CD4-positive, alpha-beta T cell (primary cell): ENCODE data around the gene IRAG1. TPM values are rescaled to one million over a fixed set of nuclear protein-coding genes. Genes with fewer than 3 reads are reported as not detected.

Source experiments
- ATAC-seq: fragments of 200-7000 bp; cut with Tn5 transposase; one replicate; pipeline ENCODE4 v1.10.0; 2022; ENCODE audit warnings: mild to moderate bottlenecking; ENCODE audit not compliant: poor library complexity
- CTCF ChIA-PET: fragments of 350-600 bp; sonication (Branson Sonifier 250); formaldehyde crosslinking; loops from one replicate; lab custom pipeline; 2021; ENCODE audit warnings: antibody characterized with exemption, inconsistent platforms; lab: Charles Lee
- POLR2A ChIA-PET: fragments of 350-600 bp; sonication (Branson Sonifier 250); formaldehyde crosslinking; loops from one replicate; lab custom pipeline; 2021; ENCODE audit warnings: antibody characterized with exemption, inconsistent platforms; lab: Charles Lee
- DNase-seq, 14 experiments: peaks; one replicate each; pipeline ENCODE4 v3.0.0-alpha.2; 2013 to 2020; ENCODE audit warnings: mixed read lengths in 2 of 14
- H3K27ac ChIP-seq, 2 donors: one replicate each; pipeline versions ENCODE4 v1.5.1 to v1.7.0; 2013; ENCODE audit warnings: low read length in 2 of 2, low read depth in 1 of 2, mild to moderate bottlenecking in 1 of 2
- H3K27me3 ChIP-seq, 2 experiments: 1 replicate in 1 of 2; 2 replicates in 1 of 2; pipeline versions ENCODE4 v1.6.1 to v1.7.0; 2013; ENCODE audit warnings: low read length in 2 of 2, control low read depth in 1 of 2, mild to moderate bottlenecking in 1 of 2, moderate library complexity in 1 of 2; ENCODE audit not compliant: insufficient read depth in 2 of 2, control insufficient read depth in 1 of 2
- H3K36me3 ChIP-seq: one replicate; pipeline ENCODE4 v1.6.1; 2013; ENCODE audit warnings: low read length, control low read depth; ENCODE audit not compliant: insufficient read depth
- H3K4me1 ChIP-seq: one replicate; pipeline ENCODE4 v1.6.1; 2013; ENCODE audit warnings: low read length, control low read depth; ENCODE audit not compliant: insufficient read depth
- H3K4me3 ChIP-seq: one replicate; pipeline ENCODE4 v1.5.1; 2013; ENCODE audit warnings: mild to moderate bottlenecking, low read length, moderate library complexity
- H3K9me3 ChIP-seq, 2 experiments: 1 replicate in 1 of 2; 2 replicates in 1 of 2; pipeline versions ENCODE4 v1.6.1 to v1.7.0; 2013; ENCODE audit warnings: low read length in 2 of 2, mild to moderate bottlenecking in 2 of 2, control low read depth in 1 of 2, moderate library complexity in 1 of 2; ENCODE audit not compliant: control insufficient read depth in 1 of 2, insufficient read depth in 1 of 2
- H3K27ac Mint-ChIP-seq: one replicate; pipeline ENCODE4 v1.8.0; 2020; ENCODE audit warnings: mixed read lengths
- H3K27me3 Mint-ChIP-seq: one replicate; pipeline ENCODE4 v1.8.0; 2021; ENCODE audit warnings: mixed read lengths
- H3K36me3 Mint-ChIP-seq: one replicate; pipeline ENCODE4 v1.8.0; 2021; ENCODE audit warnings: low read depth, mixed read lengths
- H3K4me1 Mint-ChIP-seq: one replicate; pipeline ENCODE4 v1.8.0; 2021; ENCODE audit warnings: low read depth, mixed read lengths
- H3K4me3 Mint-ChIP-seq: one replicate; pipeline ENCODE4 v1.8.0; 2020; ENCODE audit warnings: mild to moderate bottlenecking, mixed read lengths
- H3K9me3 Mint-ChIP-seq: one replicate; pipeline ENCODE4 v1.8.0; 2020; ENCODE audit warnings: mixed read lengths
- intact Hi-C, 2 experiments: fragments of 100-400 bp; cut with DNase I in 1 of 2; cut with micrococcal nuclease in 1 of 2; formaldehyde crosslinking; loops; one replicate each; pipeline versions ENCODE4 v1.15.1 to v1.9.0; 2023 to 2025; cut with DNase I, micrococcal nuclease
- total RNA-seq, 174 experiments: library from RNA in 2 of 174; stranded (reverse) in 2 of 174; gene quantifications; one replicate each; pipeline ENCODE4 v1.2.3 and lab custom pipeline; 2021 to 2026
- TF ChIP-seq, protein P1 (sequence below): fragments of 200-600 bp; IDR thresholded peaks from one replicate; pipeline ENCODE4 v1.8.0; 2022; ENCODE audit warnings: antibody characterized with exemption, mild to moderate bottlenecking

Gene IRAG1
- total RNA-seq, 2 experiments from 2014 or later: not detected

DNA sequence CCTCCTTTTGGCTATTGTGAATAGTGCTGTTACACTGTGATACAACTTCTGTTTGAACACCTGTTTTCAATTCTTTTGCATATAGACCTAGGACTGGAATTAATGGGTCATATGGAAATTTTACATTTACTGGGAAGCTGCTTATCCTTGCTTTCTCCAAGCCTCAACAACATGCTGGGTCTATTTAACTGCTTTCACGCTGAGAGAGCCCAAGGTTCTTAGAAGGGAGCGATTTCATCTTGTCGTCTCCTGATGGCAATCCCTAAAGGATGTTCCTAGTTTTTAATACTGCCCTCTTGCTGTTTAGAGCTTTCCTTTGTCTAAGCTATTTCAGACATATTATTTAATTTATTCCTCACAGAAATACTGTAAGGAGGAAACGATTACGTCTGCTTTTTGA, 15.5 kb downstream of the IRAG1 start:
- CTCF ChIA-PET: interaction anchor here (0.6 kb wide), 1 partner anchor 23 kb away, joined by 3 read pairs; no protein-coding TSS in a partner anchor
- no peak for DNase-seq
- ATAC-seq: no peak
- Mint-ChIP-seq H3K27ac (no peak overlapping the region), H3K4me3 (no peak overlapping the region), H3K36me3 (no peaks in the 10 kb centered on the region), H3K9me3 (no peaks in the 10 kb centered on the region), H3K4me1 (no peaks in the 10 kb centered on the region), H3K27me3 (peaks cover 55% of the 10 kb centered on the region)
- intact Hi-C loops: no loop called here
- TF ChIP-seq, protein P1, sequence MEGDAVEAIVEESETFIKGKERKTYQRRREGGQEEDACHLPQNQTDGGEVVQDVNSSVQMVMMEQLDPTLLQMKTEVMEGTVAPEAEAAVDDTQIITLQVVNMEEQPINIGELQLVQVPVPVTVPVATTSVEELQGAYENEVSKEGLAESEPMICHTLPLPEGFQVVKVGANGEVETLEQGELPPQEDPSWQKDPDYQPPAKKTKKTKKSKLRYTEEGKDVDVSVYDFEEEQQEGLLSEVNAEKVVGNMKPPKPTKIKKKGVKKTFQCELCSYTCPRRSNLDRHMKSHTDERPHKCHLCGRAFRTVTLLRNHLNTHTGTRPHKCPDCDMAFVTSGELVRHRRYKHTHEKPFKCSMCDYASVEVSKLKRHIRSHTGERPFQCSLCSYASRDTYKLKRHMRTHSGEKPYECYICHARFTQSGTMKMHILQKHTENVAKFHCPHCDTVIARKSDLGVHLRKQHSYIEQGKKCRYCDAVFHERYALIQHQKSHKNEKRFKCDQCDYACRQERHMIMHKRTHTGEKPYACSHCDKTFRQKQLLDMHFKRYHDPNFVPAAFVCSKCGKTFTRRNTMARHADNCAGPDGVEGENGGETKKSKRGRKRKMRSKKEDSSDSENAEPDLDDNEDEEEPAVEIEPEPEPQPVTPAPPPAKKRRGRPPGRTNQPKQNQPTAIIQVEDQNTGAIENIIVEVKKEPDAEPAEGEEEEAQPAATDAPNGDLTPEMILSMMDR: no peak
- POLR2A ChIA-PET: no interaction called here
- peaks cover 10 to 19% of the 10 kb centered on the region in 2 experiments for H3K27me3 ChIP-seq
- no peaks in the 10 kb centered on the region for H3K9me3 ChIP-seq
- H3K4me3 ChIP-seq: no peak overlapping the region
- peaks cover 7% of the 10 kb centered on the region for H3K4me1 ChIP-seq
- no peaks in the 10 kb centered on the region for H3K36me3 ChIP-seq
- H3K27ac ChIP-seq: no peak overlapping the region

DNA sequence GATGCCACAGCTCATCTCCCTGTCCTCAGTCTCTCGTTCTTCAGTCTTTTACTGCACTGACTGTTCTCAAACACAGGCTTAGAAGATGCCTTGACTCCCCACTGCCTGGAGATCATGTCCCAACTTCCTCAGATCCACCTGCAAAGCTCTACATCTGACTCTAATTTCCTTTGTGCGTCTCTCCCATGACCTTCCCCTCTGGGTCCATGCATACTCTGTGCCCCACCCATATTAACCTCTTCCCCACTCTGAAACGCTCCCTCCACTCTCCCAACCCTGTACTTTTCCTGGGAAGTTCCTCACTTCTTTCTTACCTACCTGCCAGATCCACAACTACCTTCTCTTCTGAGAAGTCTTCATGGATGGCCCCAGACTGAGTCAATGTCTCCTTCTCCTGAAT, 16.6 kb downstream of the IRAG1 start:
- Mint-ChIP-seq H3K4me3 (no peak overlapping the region), H3K4me1 (no peaks in the 10 kb centered on the region), H3K27ac (no peak overlapping the region), H3K36me3 (no peaks in the 10 kb centered on the region), H3K9me3 (no peaks in the 10 kb centered on the region), H3K27me3 (peaks cover 55% of the 10 kb centered on the region)
- Histone ChIP-seq H3K27me3 (peaks cover 10 to 19% of the 10 kb centered on the region in 2 experiments), H3K4me3 (no peak overlapping the region), H3K36me3 (no peaks in the 10 kb centered on the region), H3K4me1 (peaks cover 7% of the 10 kb centered on the region), H3K9me3 (no peaks in the 10 kb centered on the region), H3K27ac (no peak overlapping the region)
- DNase-seq (no peak), ATAC-seq (no peak)
- intact Hi-C loops: no loop called here
- TF ChIP-seq, protein P1: no peak
- CTCF ChIA-PET: interaction anchor here (0.6 kb wide), 1 partner anchor 1379 kb away, joined by 3 read pairs; no protein-coding TSS in a partner anchor
- POLR2A ChIA-PET: no interaction called here

DNA sequence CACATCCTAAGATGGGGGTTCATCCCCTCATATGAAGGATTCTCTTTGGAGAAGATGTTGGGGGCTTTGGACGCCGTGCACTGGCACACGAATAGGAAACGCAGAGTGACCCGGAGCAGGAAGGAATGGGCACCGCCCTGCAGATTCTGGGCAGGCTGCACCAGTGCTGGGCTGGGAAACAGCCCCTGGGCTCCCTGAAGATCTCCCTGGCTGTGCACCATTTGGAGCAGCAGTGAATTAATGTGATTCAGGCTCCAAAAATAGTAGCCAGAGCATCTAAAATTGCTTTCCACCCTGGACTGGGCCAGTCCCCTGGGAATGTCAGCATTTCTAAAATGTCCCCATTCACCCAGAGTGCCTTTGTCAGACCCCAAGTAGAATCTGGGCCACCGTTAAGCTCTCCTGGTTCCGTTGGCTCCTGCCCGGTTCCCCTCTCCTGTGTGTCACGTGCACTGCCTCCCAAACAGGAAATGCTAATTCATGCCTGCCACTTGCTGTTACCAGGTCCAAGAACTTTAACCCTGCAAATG, 18.6 kb downstream of the IRAG1 start:
- Histone ChIP-seq H3K9me3 (no peaks in the 10 kb centered on the region), H3K4me3 (no peak overlapping the region), H3K27ac (no peak overlapping the region), H3K27me3 (peaks cover 10 to 19% of the 10 kb centered on the region in 2 experiments), H3K4me1 (peaks cover 7% of the 10 kb centered on the region), H3K36me3 (no peaks in the 10 kb centered on the region)
- TF ChIP-seq, protein P1: no peak
- ATAC-seq (no peak), DNase-seq (no peak)
- no peaks in the 10 kb centered on the region for H3K36me3 Mint-ChIP-seq
- no peak overlapping the region for H3K27ac Mint-ChIP-seq
- H3K27me3 Mint-ChIP-seq: peaks cover 55% of the 10 kb centered on the region
- H3K9me3 Mint-ChIP-seq: no peaks in the 10 kb centered on the region
- ChIA-PET POLR2A (no interaction called here), CTCF (no interaction called here)
- intact Hi-C loops: no loop called here
- H3K4me1 Mint-ChIP-seq: no peaks in the 10 kb centered on the region
- H3K4me3 Mint-ChIP-seq: no peak overlapping the region
